A673 (cell line): ENCODE data around the gene ZNF622. TPM values are rescaled to one million over a fixed set of nuclear protein-coding genes. Genes with fewer than 3 reads are reported as not detected.

ENCODE experiments used
- BruUV-seq: library from RNA; stranded (reverse); fragments of 400-500 nt; replicated peaks from 2 replicates; lab custom pipeline; 2021; lab: Mats Ljungman, UMichigan
- CTCF ChIA-PET: fragments of 300-600 bp; sonication (Branson Sonifier 250); formaldehyde crosslinking; loops from one replicate; lab custom pipeline; 2022; ENCODE audit warnings: antibody characterized with exemption; lab: Charles Lee
- POLR2A ChIA-PET: fragments of 300-600 bp; sonication (Branson Sonifier 250); formaldehyde crosslinking; loops from one replicate; lab custom pipeline; 2022; ENCODE audit warnings: antibody characterized with exemption; ENCODE audit not compliant: low non-redundant PET; lab: Charles Lee
- DNase-seq: peaks from one replicate; pipeline ENCODE4 v3.0.0-alpha.2; 2015; ENCODE audit warnings: low spot score
- H3K27ac ChIP-seq: fragments of 200-600 bp; sonication (generic); 2 replicates; pipeline ENCODE4 v1.5.1; 2016; ENCODE audit warnings: mixed run types, low read depth, mild to moderate bottlenecking, mixed read lengths, antibody characterized with exemption, low read length; ENCODE audit not compliant: poor library complexity, severe bottlenecking
- H3K27me3 ChIP-seq: fragments of 200-600 bp; sonication (generic); replicated peaks from 2 replicates; pipeline ENCODE4 v1.6.1; 2017; ENCODE audit warnings: mixed run types, low read depth, mild to moderate bottlenecking, mixed read lengths, antibody characterized with exemption, low read length; ENCODE audit not compliant: insufficient read depth, poor library complexity
- H3K36me3 ChIP-seq: fragments of 200-600 bp; sonication (generic); 2 replicates; pipeline ENCODE4 v1.6.1; 2016; ENCODE audit warnings: mixed run types, mild to moderate bottlenecking, mixed read lengths, antibody characterized with exemption, low read length; ENCODE audit not compliant: insufficient read depth, poor library complexity, severe bottlenecking
- H3K4me1 ChIP-seq: fragments of 200-600 bp; sonication (generic); 2 replicates; pipeline ENCODE4 v1.6.1; 2017; ENCODE audit warnings: mixed run types, mild to moderate bottlenecking, mixed read lengths, antibody characterized with exemption, low read length; ENCODE audit not compliant: insufficient read depth, poor library complexity, severe bottlenecking
- H3K4me3 ChIP-seq: fragments of 200-600 bp; sonication (generic); 2 replicates; pipeline ENCODE4 v1.5.1; 2016; ENCODE audit warnings: low read depth, mixed run types, mild to moderate bottlenecking, mixed read lengths, low read length; ENCODE audit not compliant: poor library complexity, severe bottlenecking
- H3K9me3 ChIP-seq: fragments of 200-600 bp; sonication (generic); 2 replicates; pipeline ENCODE4 v1.6.1; 2016; ENCODE audit warnings: mixed run types, low read depth, mild to moderate bottlenecking, mixed read lengths, antibody characterized with exemption, low read length; ENCODE audit not compliant: poor library complexity, severe bottlenecking
- EZH2 ChIP-seq: fragments of 200-600 bp; sonication (generic); IDR thresholded peaks from 2 replicates; pipeline ENCODE4 v1.6.1; 2017; ENCODE audit warnings: borderline replicate concordance, low read depth, mild to moderate bottlenecking, mixed read lengths, antibody characterized with exemption, low read length; ENCODE audit not compliant: poor library complexity, severe bottlenecking
- intact Hi-C: fragments of 100-400 bp; cut with micrococcal nuclease; formaldehyde crosslinking; loops from one replicate; pipeline ENCODE4 v1.10.0; 2022; ENCODE audit not compliant: unreplicated experiment
- total RNA-seq: library from RNA; stranded (reverse); gene quantifications from 2 replicates; pipeline ENCODE4 v1.2.3, GENCODE V29; 2021
- TF ChIP-seq, protein P1 (sequence below): fragments of 300-800, 200-600 bp; sonication (generic); conservative IDR thresholded peaks from 2 replicates; pipeline ENCODE4 v1.5.1; 2017; ENCODE audit warnings: low read depth, mild to moderate bottlenecking, antibody characterized with exemption, low read length, moderate library complexity, mixed read lengths

The ZNF622 gene
- total RNA-seq, 1 experiment from 2014 or later: 36.0 TPM

DNA sequence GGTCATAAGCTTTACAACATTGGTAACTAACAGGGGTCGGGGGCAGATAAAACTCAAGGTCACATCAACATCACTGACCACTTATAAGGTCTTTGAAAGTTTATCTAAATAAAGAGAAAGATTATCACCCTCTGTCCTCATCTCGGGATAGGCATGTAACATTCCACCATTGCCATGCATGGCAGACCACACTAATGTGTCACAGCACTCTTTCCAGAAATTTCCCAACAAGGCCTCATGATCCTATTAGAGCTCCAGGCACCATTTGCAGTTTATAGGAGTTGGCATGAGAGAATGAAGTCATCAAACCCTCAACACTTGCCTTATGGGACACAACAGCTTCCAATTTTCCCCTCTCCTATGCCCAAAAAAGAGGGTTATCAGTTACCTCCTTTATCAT, 31.9 kb upstream of the ZNF622 start:
- no peaks in the 10 kb centered on the region for H3K36me3 ChIP-seq
- no peaks in the 10 kb centered on the region for H3K9me3 ChIP-seq
- H3K4me3 ChIP-seq: no peak overlapping the region
- no peak overlapping the region for H3K27ac ChIP-seq
- H3K4me1 ChIP-seq: peaks cover 4% of the 10 kb centered on the region
- no peaks in the 10 kb centered on the region for H3K27me3 ChIP-seq
- TF ChIP-seq EZH2: no peak
- TF ChIP-seq, protein P1, sequence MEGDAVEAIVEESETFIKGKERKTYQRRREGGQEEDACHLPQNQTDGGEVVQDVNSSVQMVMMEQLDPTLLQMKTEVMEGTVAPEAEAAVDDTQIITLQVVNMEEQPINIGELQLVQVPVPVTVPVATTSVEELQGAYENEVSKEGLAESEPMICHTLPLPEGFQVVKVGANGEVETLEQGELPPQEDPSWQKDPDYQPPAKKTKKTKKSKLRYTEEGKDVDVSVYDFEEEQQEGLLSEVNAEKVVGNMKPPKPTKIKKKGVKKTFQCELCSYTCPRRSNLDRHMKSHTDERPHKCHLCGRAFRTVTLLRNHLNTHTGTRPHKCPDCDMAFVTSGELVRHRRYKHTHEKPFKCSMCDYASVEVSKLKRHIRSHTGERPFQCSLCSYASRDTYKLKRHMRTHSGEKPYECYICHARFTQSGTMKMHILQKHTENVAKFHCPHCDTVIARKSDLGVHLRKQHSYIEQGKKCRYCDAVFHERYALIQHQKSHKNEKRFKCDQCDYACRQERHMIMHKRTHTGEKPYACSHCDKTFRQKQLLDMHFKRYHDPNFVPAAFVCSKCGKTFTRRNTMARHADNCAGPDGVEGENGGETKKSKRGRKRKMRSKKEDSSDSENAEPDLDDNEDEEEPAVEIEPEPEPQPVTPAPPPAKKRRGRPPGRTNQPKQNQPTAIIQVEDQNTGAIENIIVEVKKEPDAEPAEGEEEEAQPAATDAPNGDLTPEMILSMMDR: no peak
- intact Hi-C loops: no loop called here
- no TSS peak for BruUV-seq
- DNase-seq: no peak
- POLR2A ChIA-PET: no interaction called here
- CTCF ChIA-PET: no interaction called here

DNA sequence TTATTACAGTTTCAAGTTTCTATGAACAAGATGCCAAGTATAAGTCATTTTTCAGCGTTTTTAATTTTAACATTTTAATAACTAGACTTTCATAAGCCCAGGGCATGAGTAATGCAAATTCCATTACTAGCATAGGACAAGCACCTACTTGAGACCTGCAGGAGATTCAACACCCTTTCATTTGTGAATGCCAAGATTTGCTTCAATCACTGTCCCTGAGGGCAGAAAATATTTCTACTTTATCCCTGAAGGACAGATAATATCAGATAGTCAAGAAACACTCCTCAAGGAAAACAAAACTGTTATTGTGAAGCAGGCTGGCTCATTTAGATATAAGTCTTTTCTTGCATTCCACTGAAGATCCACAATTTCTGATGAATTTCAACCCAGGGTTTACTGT, 27.7 kb upstream of the ZNF622 start:
- intact Hi-C loops: no loop called here
- no peak overlapping the region for H3K4me3 ChIP-seq
- TF ChIP-seq, protein P1: no peak
- no peak for TF ChIP-seq EZH2
- H3K36me3 ChIP-seq: no peaks in the 10 kb centered on the region
- CTCF ChIA-PET: no interaction called here
- BruUV-seq: no TSS peak
- POLR2A ChIA-PET: no interaction called here
- H3K9me3 ChIP-seq: no peaks in the 10 kb centered on the region
- peaks cover 7% of the 10 kb centered on the region for H3K4me1 ChIP-seq
- no peaks in the 10 kb centered on the region for H3K27me3 ChIP-seq
- no peak overlapping the region for H3K27ac ChIP-seq
- DNase-seq: no peak

DNA sequence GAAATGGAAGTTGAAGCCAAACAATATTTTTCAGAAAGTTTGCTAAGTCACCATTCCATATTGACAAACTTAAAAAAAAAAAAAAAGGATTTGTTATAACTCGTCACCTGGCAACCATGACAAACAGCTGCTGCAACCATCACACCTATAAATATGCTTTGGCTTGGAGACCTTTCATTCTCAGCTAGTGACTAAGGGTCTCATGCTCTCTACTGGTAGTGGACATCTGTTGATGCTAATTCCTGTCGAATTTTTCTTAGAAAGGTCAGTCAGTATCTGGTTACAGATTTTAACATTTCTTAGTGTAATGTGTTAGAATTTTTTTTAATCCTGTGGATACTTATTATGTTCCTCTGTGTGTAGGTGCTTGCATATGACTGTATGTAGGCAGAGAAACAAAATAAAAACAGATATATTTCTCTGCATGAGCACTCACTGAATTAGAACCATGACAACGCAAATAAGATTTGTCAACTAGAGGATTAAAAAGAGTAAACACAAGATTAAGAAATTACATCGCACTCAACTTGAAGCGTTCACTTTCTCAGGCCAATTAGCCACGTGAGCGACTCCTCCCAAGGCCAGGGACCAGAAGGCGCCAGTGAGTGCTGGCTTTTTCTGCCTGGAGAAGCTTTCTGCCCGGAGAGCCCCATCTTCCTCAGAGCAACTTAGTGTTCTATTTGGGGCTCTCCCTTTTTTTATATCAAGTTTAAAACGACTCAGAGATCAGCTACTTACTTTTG, 27.0 kb upstream of the ZNF622 start:
- H3K4me1 ChIP-seq: peaks cover 7% of the 10 kb centered on the region
- H3K27ac ChIP-seq: no peak overlapping the region
- H3K4me3 ChIP-seq: no peak overlapping the region
- no peaks in the 10 kb centered on the region for H3K27me3 ChIP-seq
- no peak for TF ChIP-seq EZH2
- TF ChIP-seq, protein P1: no peak
- ChIA-PET POLR2A (interaction anchor here (0.5 kb wide), 1 partner anchor 259 kb away, joined by 5 read pairs; no protein-coding TSS in a partner anchor), CTCF (no interaction called here)
- intact Hi-C loops: no loop called here
- H3K9me3 ChIP-seq: no peaks in the 10 kb centered on the region
- H3K36me3 ChIP-seq: no peaks in the 10 kb centered on the region
- BruUV-seq: no TSS peak
- DNase-seq: peak; percentile 9
